ENCODE measurements around the gene HECTD1. TPM values are rescaled to one million over a fixed set of nuclear protein-coding genes. Genes with fewer than 3 reads are reported as not detected.

The HECTD1 gene
- total RNA-seq, 4 donors from 2014 or later, result 177 to 224 (median 206) TPM

DNA sequence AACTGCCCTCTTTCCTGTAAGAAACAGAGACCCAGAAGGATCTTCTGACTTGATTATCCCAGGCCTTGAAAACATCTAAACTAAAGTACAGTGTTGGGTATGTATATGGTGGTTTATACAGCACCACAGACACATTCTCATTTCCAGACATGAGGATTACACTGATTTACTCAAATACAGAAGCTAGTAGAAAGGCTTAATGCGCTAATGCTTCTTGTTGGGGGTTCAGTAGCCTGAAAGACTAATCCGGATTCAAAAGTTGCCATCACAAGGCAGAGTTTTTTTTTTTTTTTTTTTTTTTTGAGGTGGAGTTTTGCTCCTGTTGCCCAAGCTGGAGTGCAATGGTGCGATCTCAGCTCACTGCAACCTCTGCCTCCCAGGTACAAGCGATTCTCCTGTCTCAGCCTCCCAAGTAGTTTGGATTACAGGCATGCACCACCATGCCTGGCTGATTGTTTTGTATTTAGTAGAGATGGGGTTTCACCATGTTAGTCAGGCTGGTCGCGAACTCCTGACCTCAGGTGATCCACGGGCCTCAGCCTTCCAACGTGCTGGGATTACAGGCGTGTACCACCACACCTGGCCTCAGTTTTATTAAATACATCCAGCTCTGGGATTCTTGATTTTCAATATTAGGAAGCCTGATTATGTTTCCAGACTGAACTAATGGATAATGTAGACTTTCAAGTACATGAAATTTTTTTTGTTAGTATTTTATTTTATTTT, 46.3 kb upstream of the HECTD1 start:
- intact Hi-C loops (cut with DNase I), result no loop called here
- no peaks in the 10 kb centered on the region for H3K4me1 ChIP-seq
- H3K27me3 ChIP-seq, result no peaks in the 10 kb centered on the region
- H3K36me3 ChIP-seq, result no peaks in the 10 kb centered on the region
- no peak overlapping the region for H3K4me3 ChIP-seq
- no peak for DNase-seq (ENCODE audit: extremely low spot score)
- TF ChIP-seq POLR2AphosphoS5 (IDR thresholded peaks at IDR 0.05) (no peak), EP300 (IDR thresholded peaks at IDR 0.05) (no peak), POLR2A (IDR thresholded peaks at IDR 0.05; ENCODE audit: low read depth) (no peak)
- TF ChIP-seq, protein P1, sequence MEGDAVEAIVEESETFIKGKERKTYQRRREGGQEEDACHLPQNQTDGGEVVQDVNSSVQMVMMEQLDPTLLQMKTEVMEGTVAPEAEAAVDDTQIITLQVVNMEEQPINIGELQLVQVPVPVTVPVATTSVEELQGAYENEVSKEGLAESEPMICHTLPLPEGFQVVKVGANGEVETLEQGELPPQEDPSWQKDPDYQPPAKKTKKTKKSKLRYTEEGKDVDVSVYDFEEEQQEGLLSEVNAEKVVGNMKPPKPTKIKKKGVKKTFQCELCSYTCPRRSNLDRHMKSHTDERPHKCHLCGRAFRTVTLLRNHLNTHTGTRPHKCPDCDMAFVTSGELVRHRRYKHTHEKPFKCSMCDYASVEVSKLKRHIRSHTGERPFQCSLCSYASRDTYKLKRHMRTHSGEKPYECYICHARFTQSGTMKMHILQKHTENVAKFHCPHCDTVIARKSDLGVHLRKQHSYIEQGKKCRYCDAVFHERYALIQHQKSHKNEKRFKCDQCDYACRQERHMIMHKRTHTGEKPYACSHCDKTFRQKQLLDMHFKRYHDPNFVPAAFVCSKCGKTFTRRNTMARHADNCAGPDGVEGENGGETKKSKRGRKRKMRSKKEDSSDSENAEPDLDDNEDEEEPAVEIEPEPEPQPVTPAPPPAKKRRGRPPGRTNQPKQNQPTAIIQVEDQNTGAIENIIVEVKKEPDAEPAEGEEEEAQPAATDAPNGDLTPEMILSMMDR (IDR thresholded peaks at IDR 0.05), result no peak
- no peak overlapping the region for H3K27ac ChIP-seq (replicated peaks in 1 of 4)
- H3K9me3 ChIP-seq, result no peaks in the 10 kb centered on the region
- 98% methylated on average over 9 of the region's 9 CpGs for WGBS

DNA sequence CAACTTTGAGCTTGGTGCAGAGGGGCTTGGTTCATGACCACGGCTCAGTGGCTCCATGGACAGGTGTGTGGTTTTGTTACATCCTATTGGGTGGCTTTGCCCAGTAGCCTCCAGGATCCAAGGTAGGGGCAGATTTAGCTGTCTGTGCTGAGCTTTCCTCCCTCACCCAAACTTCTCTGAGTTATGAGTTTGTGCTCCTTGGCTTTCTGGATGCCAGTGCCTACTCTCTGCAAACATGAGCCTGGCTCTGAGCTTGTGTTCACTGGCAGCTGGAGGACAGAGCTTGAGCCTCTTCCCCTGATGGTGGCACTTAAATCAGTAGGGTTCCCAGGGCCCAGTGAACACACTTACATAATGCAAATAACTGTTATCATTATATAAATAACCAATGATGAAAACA, 45.3 kb upstream of the HECTD1 start:
- TF ChIP-seq EP300 (IDR thresholded peaks at IDR 0.05) (no peak), POLR2A (IDR thresholded peaks at IDR 0.05; ENCODE audit: low read depth) (no peak), POLR2AphosphoS5 (IDR thresholded peaks at IDR 0.05) (no peak)
- TF ChIP-seq, protein P1 (IDR thresholded peaks at IDR 0.05), result no peak
- DNase-seq (ENCODE audit: extremely low spot score), result no peak
- H3K27me3 ChIP-seq, result no peaks in the 10 kb centered on the region
- no peak overlapping the region for H3K4me3 ChIP-seq
- intact Hi-C loops (cut with DNase I), result no loop called here
- H3K27ac ChIP-seq (replicated peaks in 1 of 4), result no peak overlapping the region
- no peaks in the 10 kb centered on the region for H3K9me3 ChIP-seq
- no peaks in the 10 kb centered on the region for H3K36me3 ChIP-seq
- 94% methylated on average over 1 of the region's 1 CpG for WGBS
- H3K4me1 ChIP-seq, result no peaks in the 10 kb centered on the region

DNA sequence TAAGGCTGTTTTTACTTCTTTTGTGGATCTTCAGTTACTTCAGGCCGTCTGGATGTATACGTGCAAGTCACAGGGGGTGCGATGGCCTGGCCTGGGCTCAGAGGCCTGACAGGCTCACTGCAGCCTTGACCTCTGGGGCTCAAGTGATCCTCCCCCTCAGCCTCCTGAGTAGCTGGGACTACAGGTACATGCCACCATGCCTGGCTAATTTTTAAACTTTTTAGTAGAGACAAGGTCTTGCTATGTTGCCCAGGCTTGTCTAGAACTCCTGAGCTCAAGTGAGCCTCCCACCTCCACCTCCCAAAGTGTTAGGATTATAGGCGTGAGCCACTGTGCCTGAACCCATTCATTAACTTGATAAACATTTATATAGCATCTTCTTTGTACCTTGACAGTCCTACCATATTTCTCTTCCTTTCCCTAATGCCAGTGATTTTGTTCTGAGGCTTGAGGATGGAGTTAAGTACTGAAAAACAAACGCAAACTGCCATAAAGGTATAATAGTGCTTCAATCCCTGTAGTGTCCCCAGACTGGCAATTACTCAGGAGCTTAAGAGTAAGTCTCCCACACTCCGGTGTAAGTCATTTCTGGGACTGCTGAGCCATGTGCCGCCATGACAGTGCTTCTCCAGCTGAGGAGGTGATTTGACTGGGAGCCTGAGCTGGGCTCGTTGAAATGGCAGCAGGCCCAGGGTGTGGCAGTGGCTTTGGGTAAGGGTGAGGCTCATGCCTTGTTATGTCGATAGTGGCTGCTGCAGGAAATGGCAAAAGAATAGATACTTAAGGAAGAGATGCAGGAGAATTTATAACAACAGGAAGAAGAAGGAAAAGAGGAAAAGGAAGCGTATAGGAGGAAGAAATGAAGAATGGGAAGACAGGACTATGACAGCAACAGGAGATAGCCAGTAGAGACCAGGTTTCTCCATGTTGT, 43.7 kb upstream of the HECTD1 start:
- H3K9me3 ChIP-seq, result no peaks in the 10 kb centered on the region
- 83% methylated on average over 7 of the region's 10 CpGs for WGBS
- no peaks in the 10 kb centered on the region for H3K4me1 ChIP-seq
- intact Hi-C loops (cut with DNase I), result no loop called here
- no peak overlapping the region for H3K4me3 ChIP-seq
- no peaks in the 10 kb centered on the region for H3K27me3 ChIP-seq
- H3K27ac ChIP-seq (replicated peaks in 1 of 4), result no peak overlapping the region
- H3K36me3 ChIP-seq, result no peaks in the 10 kb centered on the region
- TF ChIP-seq, protein P1 (IDR thresholded peaks at IDR 0.05), result no peak
- no peak for TF ChIP-seq POLR2A (IDR thresholded peaks at IDR 0.05; ENCODE audit: low read depth)
- no peak for TF ChIP-seq POLR2AphosphoS5 (IDR thresholded peaks at IDR 0.05)
- TF ChIP-seq EP300 (IDR thresholded peaks at IDR 0.05), result no peak
- no peak for DNase-seq (ENCODE audit: extremely low spot score)

DNA sequence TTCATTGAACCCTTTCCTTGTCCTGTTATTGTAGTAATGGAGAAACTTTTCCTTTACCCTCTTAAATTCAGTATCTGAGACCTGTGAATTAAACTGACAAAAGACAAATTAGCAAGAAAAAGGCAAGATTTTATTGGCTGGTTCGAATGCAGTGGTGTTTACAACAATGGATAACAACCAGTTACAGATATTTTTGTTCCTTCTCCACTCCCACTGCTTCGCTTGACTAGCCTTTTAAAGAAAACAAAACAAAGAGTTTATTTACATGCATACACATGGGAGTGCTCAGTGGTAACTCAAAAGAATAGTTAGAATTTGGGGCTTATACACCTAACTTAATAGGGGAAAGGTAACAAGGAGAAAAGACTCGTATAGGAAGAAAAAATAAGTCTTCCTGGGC, 37.0 kb upstream of the HECTD1 start:
- TF ChIP-seq EP300 (IDR thresholded peaks at IDR 0.05), result no peak
- TF ChIP-seq POLR2A (IDR thresholded peaks at IDR 0.05; ENCODE audit: low read depth), result no peak
- no peak for TF ChIP-seq POLR2AphosphoS5 (IDR thresholded peaks at IDR 0.05)
- TF ChIP-seq, protein P1 (IDR thresholded peaks at IDR 0.05), result no peak
- no peaks in the 10 kb centered on the region for H3K27me3 ChIP-seq
- DNase-seq (ENCODE audit: extremely low spot score), result no peak
- WGBS, result 80% methylated on average over 3 of the region's 3 CpGs
- H3K9me3 ChIP-seq, result no peaks in the 10 kb centered on the region
- H3K4me3 ChIP-seq, result no peak overlapping the region
- intact Hi-C loops (cut with DNase I), result no loop called here
- no peak overlapping the region for H3K27ac ChIP-seq (replicated peaks in 1 of 4)
- peaks cover 13 to 20% (median 15%) of the 10 kb centered on the region in 4 donors for H3K4me1 ChIP-seq
- H3K36me3 ChIP-seq, result no peaks in the 10 kb centered on the region
